GM12878 (cell line): ENCODE measurements around the gene SLC37A1. TPM values are rescaled to one million over a fixed set of nuclear protein-coding genes. Genes with fewer than 3 reads are reported as not detected.
A peak's percentile ranks its signal among the peaks of the same experiment; 100 is the strongest.

Experiments
- BCL11A ChIP-seq: IDR thresholded peaks from 2 replicates; pipeline ENCODE4 v1.6.1; 2011; ENCODE audit warnings: low read depth, low read length
- CEBPB ChIP-seq, 2 experiments: fragments of 150-350 bp in 1 of 2; IDR thresholded peaks; 2 replicates each; pipeline ENCODE4 v1.6.1; 2012 to 2014; ENCODE audit warnings: low read depth in 2 of 2, low read length in 2 of 2, borderline replicate concordance in 1 of 2, inconsistent platforms in 1 of 2
- HDAC2 ChIP-seq: fragments of 200-600 bp; sonication (generic); IDR thresholded peaks from 2 replicates; pipeline ENCODE4 v1.6.1; 2017
- NFXL1 ChIP-seq: fragments of 450-650 bp; IDR thresholded peaks from 2 replicates; pipeline ENCODE4 v1.6.1; 2017; ENCODE audit warnings: antibody characterized with exemption, mild to moderate bottlenecking, borderline replicate concordance
- NFYA ChIP-seq: IDR thresholded peaks from 2 replicates; pipeline ENCODE4 v1.6.1; 2011; ENCODE audit warnings: low read depth, mild to moderate bottlenecking, low read length, improper control_type of control experiment, borderline replicate concordance
- NRF1 ChIP-seq: conservative IDR thresholded peaks from 2 replicates; pipeline ENCODE4 v1.6.1; 2011; ENCODE audit warnings: mild to moderate bottlenecking, low read depth, low read length, improper control_type of control experiment
- POLR2AphosphoS5 ChIP-seq: IDR thresholded peaks from 2 replicates; pipeline ENCODE4 v1.6.1; 2011; ENCODE audit warnings: mild to moderate bottlenecking, low read length, inconsistent platforms
- SUPT20H ChIP-seq: IDR thresholded peaks from 2 replicates; pipeline ENCODE4 v1.6.1; 2011; ENCODE audit warnings: low read depth, mild to moderate bottlenecking, low read length, moderate library complexity, borderline replicate concordance; ENCODE audit not compliant: control insufficient read depth
- SUZ12 ChIP-seq: fragments of 200-600 bp; sonication (generic); IDR thresholded peaks from one replicate; pipeline ENCODE4 v1.6.1; 2018; ENCODE audit warnings: antibody characterized with exemption, mild to moderate bottlenecking; ENCODE audit not compliant: unreplicated experiment
- ZBED1 ChIP-seq: IDR thresholded peaks from 2 replicates; pipeline ENCODE4 v1.6.1; 2016; ENCODE audit warnings: borderline replicate concordance
- ZNF217 ChIP-seq: fragments of 450-650 bp; IDR thresholded peaks from 2 replicates; pipeline ENCODE4 v1.6.1; 2017; ENCODE audit warnings: antibody characterized with exemption, mild to moderate bottlenecking
- polyA plus RNA-seq, 11 experiments: library from polyadenylated mRNA; depleted of rRNA in 4 of 11; unstranded in 6 of 11; stranded (reverse) in 5 of 11; fragments of >200 nt; fragmentation: Nextera tagmentation in 4 of 11; fragmentation: Illumina TruSeq in 1 of 11; extraction: Ambion mirVana in 4 of 11; extraction: Trizol in 1 of 11; gene quantifications; 1 replicate in 1 of 11; 2 replicates in 10 of 11; pipeline versions ENCODE4 v1.2.1 to v1.2.3, GENCODE V29; 2011 to 2016; ENCODE audit warnings: inconsistent platforms in 2 of 11, missing spikeins in 2 of 11, low read depth in 1 of 11
- total RNA-seq, 4 experiments: library from RNA; depleted of rRNA in 3 of 4; stranded (reverse); fragments of >200 nt in 3 of 4; fragmentation: Illumina TruSeq in 1 of 4; extraction: Trizol in 1 of 4; gene quantifications; 2 replicates each; pipeline versions ENCODE4 v1.2.1 to v1.2.3, GENCODE V29; 2013 to 2021
- TF ChIP-seq, protein P1 (sequence below): IDR thresholded peaks from 2 replicates; pipeline ENCODE4 v1.6.1; 2011; ENCODE audit warnings: low read depth, low read length, improper control_type of control experiment, borderline replicate concordance
- TF ChIP-seq, protein P2 (sequence below): fragments of 450-650 bp; formaldehyde crosslinking; IDR thresholded peaks from 2 replicates; pipeline ENCODE4 v1.4.0; 2022; ENCODE audit warnings: mild to moderate bottlenecking, moderate library complexity
- TF ChIP-seq, protein P3 (sequence below): fragments of 450-650 bp; conservative IDR thresholded peaks from 2 replicates; pipeline ENCODE4 v1.6.1; 2017; ENCODE audit warnings: mild to moderate bottlenecking, moderate library complexity
- TF ChIP-seq, protein P4 (sequence below): fragments of 150-350 bp; IDR thresholded peaks from 2 replicates; pipeline ENCODE4 v1.6.1; 2014; ENCODE audit warnings: mild to moderate bottlenecking, low read depth, low read length
- TF ChIP-seq, protein P5 (sequence below): fragments of 150-350 bp; IDR thresholded peaks from 2 replicates; pipeline ENCODE4 v1.6.1; 2016; ENCODE audit warnings: low read depth, low read length
- TF ChIP-seq, protein P6 (sequence below): fragments of 450-650 bp; IDR thresholded peaks from 2 replicates; pipeline ENCODE4 v1.6.1; 2017; ENCODE audit warnings: borderline replicate concordance

Gene SLC37A1
- total and polyA plus RNA-seq, 10 of the 15 experiments (the other 5 are each of a cell fraction or from before 2014, with no cell fraction given), result 1.1 to 35.5 (median 24.4) TPM

DNA sequence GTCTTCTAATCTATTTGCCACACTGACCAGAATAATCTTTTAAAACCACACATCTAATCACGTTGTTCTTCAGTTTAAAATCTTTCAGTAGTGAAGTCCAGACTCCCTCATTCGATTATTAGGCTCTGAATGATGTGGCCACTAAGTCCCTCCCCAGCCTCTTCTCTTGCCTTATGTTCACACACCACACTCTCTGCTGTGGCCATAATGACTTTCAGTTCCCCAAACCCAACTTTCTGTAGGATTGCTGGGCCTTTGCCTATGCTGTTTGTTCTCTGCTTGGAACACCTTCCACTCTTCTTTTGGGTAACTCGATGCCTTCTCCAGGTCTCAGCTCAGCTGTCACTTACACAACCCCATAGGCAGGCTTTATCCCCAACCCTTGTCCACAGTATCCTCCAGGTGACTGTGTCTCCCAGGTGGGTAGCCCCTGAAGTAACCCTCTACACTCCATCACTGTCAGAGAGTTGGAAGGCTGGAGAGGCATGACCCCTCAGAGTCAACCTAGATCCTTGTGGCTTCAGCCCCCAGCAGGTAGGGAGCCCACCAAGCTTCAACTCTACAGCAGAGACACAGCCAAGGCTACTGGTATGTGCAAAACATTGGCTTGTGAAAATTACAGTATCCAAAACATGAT lies 8.4 kb upstream of the SLC37A1 start (continued):
- no peak for TF ChIP-seq SUPT20H
- TF ChIP-seq, protein P1, sequence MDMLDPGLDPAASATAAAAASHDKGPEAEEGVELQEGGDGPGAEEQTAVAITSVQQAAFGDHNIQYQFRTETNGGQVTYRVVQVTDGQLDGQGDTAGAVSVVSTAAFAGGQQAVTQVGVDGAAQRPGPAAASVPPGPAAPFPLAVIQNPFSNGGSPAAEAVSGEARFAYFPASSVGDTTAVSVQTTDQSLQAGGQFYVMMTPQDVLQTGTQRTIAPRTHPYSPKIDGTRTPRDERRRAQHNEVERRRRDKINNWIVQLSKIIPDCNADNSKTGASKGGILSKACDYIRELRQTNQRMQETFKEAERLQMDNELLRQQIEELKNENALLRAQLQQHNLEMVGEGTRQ, result no peak
- TF ChIP-seq, protein P2, sequence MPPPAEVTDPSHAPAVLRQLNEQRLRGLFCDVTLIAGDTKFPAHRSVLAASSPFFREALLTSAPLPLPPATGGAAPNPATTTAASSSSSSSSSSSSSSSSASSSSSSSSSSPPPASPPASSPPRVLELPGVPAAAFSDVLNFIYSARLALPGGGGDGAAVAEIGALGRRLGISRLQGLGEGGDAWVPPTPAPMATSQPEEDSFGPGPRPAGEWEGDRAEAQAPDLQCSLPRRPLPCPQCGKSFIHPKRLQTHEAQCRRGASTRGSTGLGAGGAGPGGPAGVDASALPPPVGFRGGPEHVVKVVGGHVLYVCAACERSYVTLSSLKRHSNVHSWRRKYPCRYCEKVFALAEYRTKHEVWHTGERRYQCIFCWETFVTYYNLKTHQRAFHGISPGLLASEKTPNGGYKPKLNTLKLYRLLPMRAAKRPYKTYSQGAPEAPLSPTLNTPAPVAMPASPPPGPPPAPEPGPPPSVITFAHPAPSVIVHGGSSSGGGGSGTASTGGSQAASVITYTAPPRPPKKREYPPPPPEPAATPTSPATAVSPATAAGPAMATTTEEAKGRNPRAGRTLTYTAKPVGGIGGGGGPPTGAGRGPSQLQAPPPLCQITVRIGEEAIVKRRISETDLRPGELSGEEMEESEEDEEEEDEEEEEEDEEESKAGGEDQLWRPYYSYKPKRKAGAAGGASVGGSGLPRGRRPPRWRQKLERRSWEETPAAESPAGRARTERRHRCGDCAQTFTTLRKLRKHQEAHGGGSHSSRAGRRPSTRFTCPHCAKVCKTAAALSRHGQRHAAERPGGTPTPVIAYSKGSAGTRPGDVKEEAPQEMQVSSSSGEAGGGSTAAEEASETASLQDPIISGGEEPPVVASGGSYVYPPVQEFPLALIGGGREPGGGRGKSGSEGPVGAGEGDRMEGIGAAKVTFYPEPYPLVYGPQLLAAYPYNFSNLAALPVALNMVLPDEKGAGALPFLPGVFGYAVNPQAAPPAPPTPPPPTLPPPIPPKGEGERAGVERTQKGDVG, result no peak
- no peak for TF ChIP-seq SUZ12
- TF ChIP-seq, protein P3, sequence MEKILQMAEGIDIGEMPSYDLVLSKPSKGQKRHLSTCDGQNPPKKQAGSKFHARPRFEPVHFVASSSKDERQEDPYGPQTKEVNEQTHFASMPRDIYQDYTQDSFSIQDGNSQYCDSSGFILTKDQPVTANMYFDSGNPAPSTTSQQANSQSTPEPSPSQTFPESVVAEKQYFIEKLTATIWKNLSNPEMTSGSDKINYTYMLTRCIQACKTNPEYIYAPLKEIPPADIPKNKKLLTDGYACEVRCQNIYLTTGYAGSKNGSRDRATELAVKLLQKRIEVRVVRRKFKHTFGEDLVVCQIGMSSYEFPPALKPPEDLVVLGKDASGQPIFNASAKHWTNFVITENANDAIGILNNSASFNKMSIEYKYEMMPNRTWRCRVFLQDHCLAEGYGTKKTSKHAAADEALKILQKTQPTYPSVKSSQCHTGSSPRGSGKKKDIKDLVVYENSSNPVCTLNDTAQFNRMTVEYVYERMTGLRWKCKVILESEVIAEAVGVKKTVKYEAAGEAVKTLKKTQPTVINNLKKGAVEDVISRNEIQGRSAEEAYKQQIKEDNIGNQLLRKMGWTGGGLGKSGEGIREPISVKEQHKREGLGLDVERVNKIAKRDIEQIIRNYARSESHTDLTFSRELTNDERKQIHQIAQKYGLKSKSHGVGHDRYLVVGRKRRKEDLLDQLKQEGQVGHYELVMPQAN, result no peak
- no peak for TF ChIP-seq NFXL1
- no peak for TF ChIP-seq ZNF217
- TF ChIP-seq, protein P4, sequence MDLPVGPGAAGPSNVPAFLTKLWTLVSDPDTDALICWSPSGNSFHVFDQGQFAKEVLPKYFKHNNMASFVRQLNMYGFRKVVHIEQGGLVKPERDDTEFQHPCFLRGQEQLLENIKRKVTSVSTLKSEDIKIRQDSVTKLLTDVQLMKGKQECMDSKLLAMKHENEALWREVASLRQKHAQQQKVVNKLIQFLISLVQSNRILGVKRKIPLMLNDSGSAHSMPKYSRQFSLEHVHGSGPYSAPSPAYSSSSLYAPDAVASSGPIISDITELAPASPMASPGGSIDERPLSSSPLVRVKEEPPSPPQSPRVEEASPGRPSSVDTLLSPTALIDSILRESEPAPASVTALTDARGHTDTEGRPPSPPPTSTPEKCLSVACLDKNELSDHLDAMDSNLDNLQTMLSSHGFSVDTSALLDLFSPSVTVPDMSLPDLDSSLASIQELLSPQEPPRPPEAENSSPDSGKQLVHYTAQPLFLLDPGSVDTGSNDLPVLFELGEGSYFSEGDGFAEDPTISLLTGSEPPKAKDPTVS, result no peak
- TF ChIP-seq CEBPB (IDR thresholded peaks at IDR 0.05; ENCODE audit: borderline replicate concordance in 1 of 2, low read depth in 2 of 2, low read length in 2 of 2), result no peak
- TF ChIP-seq BCL11A, result peak; percentile 94
- no peak for TF ChIP-seq HDAC2
- TF ChIP-seq NRF1, result no peak
- TF ChIP-seq POLR2AphosphoS5, result no peak
- TF ChIP-seq, protein P5, sequence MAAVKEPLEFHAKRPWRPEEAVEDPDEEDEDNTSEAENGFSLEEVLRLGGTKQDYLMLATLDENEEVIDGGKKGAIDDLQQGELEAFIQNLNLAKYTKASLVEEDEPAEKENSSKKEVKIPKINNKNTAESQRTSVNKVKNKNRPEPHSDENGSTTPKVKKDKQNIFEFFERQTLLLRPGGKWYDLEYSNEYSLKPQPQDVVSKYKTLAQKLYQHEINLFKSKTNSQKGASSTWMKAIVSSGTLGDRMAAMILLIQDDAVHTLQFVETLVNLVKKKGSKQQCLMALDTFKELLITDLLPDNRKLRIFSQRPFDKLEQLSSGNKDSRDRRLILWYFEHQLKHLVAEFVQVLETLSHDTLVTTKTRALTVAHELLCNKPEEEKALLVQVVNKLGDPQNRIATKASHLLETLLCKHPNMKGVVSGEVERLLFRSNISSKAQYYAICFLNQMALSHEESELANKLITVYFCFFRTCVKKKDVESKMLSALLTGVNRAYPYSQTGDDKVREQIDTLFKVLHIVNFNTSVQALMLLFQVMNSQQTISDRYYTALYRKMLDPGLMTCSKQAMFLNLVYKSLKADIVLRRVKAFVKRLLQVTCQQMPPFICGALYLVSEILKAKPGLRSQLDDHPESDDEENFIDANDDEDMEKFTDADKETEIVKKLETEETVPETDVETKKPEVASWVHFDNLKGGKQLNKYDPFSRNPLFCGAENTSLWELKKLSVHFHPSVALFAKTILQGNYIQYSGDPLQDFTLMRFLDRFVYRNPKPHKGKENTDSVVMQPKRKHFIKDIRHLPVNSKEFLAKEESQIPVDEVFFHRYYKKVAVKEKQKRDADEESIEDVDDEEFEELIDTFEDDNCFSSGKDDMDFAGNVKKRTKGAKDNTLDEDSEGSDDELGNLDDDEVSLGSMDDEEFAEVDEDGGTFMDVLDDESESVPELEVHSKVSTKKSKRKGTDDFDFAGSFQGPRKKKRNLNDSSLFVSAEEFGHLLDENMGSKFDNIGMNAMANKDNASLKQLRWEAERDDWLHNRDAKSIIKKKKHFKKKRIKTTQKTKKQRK, result no peak
- TF ChIP-seq, protein P6, sequence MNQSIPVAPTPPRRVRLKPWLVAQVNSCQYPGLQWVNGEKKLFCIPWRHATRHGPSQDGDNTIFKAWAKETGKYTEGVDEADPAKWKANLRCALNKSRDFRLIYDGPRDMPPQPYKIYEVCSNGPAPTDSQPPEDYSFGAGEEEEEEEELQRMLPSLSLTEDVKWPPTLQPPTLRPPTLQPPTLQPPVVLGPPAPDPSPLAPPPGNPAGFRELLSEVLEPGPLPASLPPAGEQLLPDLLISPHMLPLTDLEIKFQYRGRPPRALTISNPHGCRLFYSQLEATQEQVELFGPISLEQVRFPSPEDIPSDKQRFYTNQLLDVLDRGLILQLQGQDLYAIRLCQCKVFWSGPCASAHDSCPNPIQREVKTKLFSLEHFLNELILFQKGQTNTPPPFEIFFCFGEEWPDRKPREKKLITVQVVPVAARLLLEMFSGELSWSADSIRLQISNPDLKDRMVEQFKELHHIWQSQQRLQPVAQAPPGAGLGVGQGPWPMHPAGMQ, result no peak
- TF ChIP-seq NFYA, result no peak
- TF ChIP-seq ZBED1, result no peak; the same call in 1 of the 2 replicates
